KBM-7 (cell line): ENCODE data around the gene IL17RC.

Experiments
- DNase-seq: peaks from one replicate; pipeline ENCODE4 v3.0.0-alpha.2; 2015
- in situ Hi-C: fragments of 300-500 bp; cut with MboI; formaldehyde crosslinking; loops from 2 replicates; pipeline ENCODE4 v1.14.3; 2020; ENCODE audit warnings: low sequenced_read_pairs, low pct_unique_long_range_greater_than_20kb, mixed read lengths

IL17RC gene

GRCh38 chr3:9913601-9914000 lies 3.3 kb upstream of the IL17RC start:
- in situ Hi-C loops = no loop called here

GRCh38 chr3:9914011-9914410 lies 2.9 kb upstream of the IL17RC start:
- in situ Hi-C loops = no loop called here
- DNase-seq = no peak

More at GRCh38 chr3:9913601-9914000, 3.3 kb upstream of the IL17RC start:
- DNase-seq = no peak

GRCh38 chr3:9914559-9915253 lies 2.2 kb upstream of the IL17RC start:
- in situ Hi-C loops = no loop called here
- DNase-seq = peak; percentile 60

- in situ Hi-C loops = no loop called here
Observed at GRCh38 chr3:9915254-9916141, 1.4 kb upstream of the IL17RC start.

GRCh38 chr3:9916346-9916733 lies 558 bp upstream of the IL17RC start:
- no peak for DNase-seq
- in situ Hi-C loops = no loop called here

More at GRCh38 chr3:9915254-9916141, 1.4 kb upstream of the IL17RC start:
- DNase-seq = peak; percentile 69

- in situ Hi-C loops = no loop called here
Observed at GRCh38 chr3:9917820-9918219, 922 bp downstream of the IL17RC start.

GRCh38 chr3:9918261-9919038 lies 1.6 kb downstream of the IL17RC start:
- in situ Hi-C loops = no loop called here
- DNase-seq = no peak

More at GRCh38 chr3:9917820-9918219, 922 bp downstream of the IL17RC start:
- no peak for DNase-seq

- in situ Hi-C loops = no loop called here
- DNase-seq = no peak
Observed at GRCh38 chr3:9928158-9928557, 11.3 kb downstream of the IL17RC start.

- DNase-seq = no peak
- in situ Hi-C loops = no loop called here
Observed at GRCh38 chr3:9930804-9931418, 14.0 kb downstream of the IL17RC start.

GRCh38 chr3:9932535-9932842 lies 15.6 kb downstream of the IL17RC start:
- in situ Hi-C loops = no loop called here
- DNase-seq = no peak

GRCh38 chr3:9932843-9933560 lies 16.1 kb downstream of the IL17RC start:
- in situ Hi-C loops = no loop called here

GRCh38 chr3:9933561-9934234 lies 16.8 kb downstream of the IL17RC start, which contains the start of gene CRELD1:
Gene CRELD1, plus strand, starts transcription at chr3:9933834. Its CDS starts 605 bp downstream, at chr3:9934439.
- peak; percentile 97 for DNase-seq
- in situ Hi-C loops = no loop called here

More at GRCh38 chr3:9932843-9933560, 16.1 kb downstream of the IL17RC start:
- peak; percentile 91 for DNase-seq

- no peak for DNase-seq
- in situ Hi-C loops = no loop called here
Observed at GRCh38 chr3:9934235-9934621, 17.3 kb downstream of the IL17RC start.

GRCh38 chr3:9934993-9935392 lies 18.1 kb downstream of the IL17RC start:
- DNase-seq = no peak
- in situ Hi-C loops = no loop called here

- no peak for DNase-seq
- in situ Hi-C loops = no loop called here
Observed at GRCh38 chr3:9935966-9936510, 19.1 kb downstream of the IL17RC start.

- in situ Hi-C loops = no loop called here
- no peak for DNase-seq
Observed at GRCh38 chr3:9937486-9938238, 20.8 kb downstream of the IL17RC start.

GRCh38 chr3:9938966-9939365 lies 22.1 kb downstream of the IL17RC start:
- no peak for DNase-seq
- in situ Hi-C loops = no loop called here
